ENCODE measurements around the gene ALPL.
"Not testable (repeated sequence)": the region's sequence is repeated elsewhere in the genome, so short reads cannot be mapped to it uniquely, and the experiment has no call there.

ALPL gene

DNA sequence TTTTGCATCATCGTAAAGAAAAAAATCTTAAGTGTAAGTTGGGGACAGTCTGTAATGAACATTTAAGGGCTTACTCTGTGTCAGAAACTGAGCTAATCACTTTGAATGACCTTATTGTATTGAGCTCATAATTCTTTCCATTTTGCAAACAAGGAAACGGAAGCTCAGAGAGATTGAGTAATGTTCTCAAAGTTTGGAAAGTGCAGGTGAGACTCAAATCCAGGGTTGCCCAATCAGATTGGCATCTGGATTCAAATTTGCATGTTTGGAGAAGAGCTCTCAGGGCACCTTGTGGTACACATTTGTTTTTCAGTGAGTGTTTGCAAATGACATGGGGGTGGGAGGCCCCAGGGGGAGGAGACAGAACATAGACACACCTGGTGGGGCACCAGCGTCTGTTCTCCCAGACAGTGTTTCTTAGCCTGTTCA, 8.0 kb downstream of the ALPL start:
- TF ChIP-seq, protein P1, sequence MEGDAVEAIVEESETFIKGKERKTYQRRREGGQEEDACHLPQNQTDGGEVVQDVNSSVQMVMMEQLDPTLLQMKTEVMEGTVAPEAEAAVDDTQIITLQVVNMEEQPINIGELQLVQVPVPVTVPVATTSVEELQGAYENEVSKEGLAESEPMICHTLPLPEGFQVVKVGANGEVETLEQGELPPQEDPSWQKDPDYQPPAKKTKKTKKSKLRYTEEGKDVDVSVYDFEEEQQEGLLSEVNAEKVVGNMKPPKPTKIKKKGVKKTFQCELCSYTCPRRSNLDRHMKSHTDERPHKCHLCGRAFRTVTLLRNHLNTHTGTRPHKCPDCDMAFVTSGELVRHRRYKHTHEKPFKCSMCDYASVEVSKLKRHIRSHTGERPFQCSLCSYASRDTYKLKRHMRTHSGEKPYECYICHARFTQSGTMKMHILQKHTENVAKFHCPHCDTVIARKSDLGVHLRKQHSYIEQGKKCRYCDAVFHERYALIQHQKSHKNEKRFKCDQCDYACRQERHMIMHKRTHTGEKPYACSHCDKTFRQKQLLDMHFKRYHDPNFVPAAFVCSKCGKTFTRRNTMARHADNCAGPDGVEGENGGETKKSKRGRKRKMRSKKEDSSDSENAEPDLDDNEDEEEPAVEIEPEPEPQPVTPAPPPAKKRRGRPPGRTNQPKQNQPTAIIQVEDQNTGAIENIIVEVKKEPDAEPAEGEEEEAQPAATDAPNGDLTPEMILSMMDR (IDR thresholded peaks at IDR 0.05; ENCODE audit: low read depth, low read length), result no peak
- H3K4me3 ChIP-seq (ENCODE audit: low read depth, low read length), result no peak overlapping the region
- in situ Hi-C loops (cut with HindIII; ENCODE audit: low sequenced_read_pairs), result no loop called here
- no peak for DNase-seq (ENCODE audit: low read depth, low spot score)

DNA sequence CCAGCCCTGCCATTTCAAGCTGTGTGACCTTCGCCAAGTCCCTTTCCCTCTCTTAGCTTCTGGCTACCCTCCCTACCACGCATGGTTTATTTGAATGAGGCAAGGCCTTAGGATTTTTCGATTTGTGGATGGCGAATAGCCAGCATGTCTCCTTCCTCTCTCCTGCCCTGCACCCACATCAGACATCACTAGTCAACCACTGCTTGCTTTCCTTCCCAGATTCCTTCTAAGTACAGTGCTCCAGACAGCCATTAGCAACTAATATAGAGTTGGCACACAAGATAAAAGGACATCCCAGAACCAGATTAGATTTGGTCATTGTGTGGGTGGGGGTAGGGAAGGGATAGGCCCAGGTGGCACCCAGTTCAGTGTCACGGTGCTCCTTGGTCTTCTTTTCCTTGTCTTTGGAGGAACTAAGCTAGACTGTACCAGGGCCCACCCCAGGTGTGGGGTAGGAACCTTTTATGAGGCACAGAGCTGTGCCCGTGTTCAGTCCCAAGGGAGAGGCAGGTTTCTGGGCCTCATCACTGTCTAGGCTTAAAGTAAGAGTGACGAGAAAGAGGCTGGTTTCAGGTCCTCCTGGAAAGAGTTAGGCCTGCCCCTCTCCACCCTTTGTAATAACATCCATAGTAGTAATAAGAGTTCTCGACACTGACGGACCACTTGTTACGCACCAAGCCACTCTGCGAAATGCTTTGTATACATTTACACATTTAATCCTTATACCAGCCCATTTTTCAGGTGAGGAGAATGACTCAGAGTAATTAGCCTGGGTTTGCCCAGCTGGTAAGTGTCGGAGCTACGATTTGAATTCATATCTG, 8.6 kb downstream of the ALPL start:
- no peak overlapping the region for H3K4me3 ChIP-seq (ENCODE audit: low read depth, low read length)
- TF ChIP-seq, protein P1 (IDR thresholded peaks at IDR 0.05; ENCODE audit: low read depth, low read length), result no peak
- no peak for DNase-seq (ENCODE audit: low read depth, low spot score)
- in situ Hi-C loops (cut with HindIII; ENCODE audit: low sequenced_read_pairs), result no loop called here

DNA sequence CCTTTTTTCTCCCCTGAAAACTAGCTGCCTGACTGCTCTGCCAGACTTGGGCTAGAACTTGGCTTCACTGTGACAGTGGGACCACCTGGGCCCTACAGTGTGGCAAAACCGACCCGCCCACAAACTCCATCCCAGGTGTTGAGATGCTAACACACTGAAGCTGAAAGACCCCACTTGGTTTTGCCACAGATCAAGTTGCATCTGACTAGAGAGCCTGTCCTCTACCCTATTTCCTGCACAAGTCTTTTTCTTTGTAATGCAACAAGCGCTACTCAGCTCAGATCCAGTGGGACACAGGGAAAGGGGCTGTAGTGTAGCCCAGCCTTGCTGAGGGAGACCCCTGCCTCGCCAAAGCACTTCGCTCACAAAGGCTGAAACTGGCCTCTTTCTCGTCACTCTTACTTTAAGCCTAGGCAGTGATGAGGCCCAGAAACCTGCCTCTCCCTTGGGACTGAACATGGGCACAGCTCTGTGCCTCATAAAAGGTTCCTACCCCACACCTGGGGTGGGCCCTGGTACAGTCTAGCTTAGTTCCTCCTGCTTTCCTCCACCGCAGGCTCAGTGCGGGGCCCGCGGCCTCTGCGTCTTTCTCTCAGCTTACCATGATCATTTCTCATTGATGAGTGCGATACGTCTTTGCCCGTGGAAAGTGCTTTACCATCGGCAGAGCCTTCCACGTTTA, 9.7 kb downstream of the ALPL start:
- in situ Hi-C loops (cut with HindIII; ENCODE audit: low sequenced_read_pairs), result no loop called here
- H3K4me3 ChIP-seq (ENCODE audit: low read depth, low read length), result no peak overlapping the region
- no peak for DNase-seq (ENCODE audit: low read depth, low spot score)
- TF ChIP-seq, protein P1 (IDR thresholded peaks at IDR 0.05; ENCODE audit: low read depth, low read length), result no peak

DNA sequence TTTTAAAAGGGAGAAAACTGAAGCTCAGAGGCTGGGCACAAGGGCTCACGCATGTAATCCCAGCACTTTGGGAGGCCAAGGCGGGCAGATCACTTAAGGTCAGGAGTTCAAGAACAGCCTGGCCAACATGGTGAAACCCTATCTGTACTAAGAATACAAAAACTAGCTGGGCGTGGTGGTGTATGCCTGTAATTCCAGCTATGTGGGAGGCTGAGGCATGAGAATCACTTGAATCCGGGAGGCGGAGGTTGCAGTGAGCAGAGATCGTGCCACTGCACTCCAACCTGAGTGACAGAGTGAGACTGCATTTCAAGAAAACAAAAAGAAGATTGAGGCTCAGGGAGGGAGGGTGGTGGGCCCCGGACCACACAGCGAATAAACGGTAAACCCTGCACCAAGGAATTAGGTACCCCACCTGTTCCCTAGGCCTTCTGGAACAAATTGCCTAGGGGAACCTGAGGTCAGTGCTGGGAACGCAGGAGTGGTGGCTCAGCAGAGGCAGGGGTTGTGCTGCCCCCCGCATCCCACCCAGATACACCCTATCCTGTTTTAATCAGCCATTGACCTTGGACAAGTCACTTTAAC, 10.4 kb downstream of the ALPL start:
- H3K4me3 ChIP-seq (ENCODE audit: low read depth, low read length); DNase-seq (ENCODE audit: low read depth, low spot score); in situ Hi-C loops (cut with HindIII; ENCODE audit: low sequenced_read_pairs): not testable (repeated sequence)

DNA sequence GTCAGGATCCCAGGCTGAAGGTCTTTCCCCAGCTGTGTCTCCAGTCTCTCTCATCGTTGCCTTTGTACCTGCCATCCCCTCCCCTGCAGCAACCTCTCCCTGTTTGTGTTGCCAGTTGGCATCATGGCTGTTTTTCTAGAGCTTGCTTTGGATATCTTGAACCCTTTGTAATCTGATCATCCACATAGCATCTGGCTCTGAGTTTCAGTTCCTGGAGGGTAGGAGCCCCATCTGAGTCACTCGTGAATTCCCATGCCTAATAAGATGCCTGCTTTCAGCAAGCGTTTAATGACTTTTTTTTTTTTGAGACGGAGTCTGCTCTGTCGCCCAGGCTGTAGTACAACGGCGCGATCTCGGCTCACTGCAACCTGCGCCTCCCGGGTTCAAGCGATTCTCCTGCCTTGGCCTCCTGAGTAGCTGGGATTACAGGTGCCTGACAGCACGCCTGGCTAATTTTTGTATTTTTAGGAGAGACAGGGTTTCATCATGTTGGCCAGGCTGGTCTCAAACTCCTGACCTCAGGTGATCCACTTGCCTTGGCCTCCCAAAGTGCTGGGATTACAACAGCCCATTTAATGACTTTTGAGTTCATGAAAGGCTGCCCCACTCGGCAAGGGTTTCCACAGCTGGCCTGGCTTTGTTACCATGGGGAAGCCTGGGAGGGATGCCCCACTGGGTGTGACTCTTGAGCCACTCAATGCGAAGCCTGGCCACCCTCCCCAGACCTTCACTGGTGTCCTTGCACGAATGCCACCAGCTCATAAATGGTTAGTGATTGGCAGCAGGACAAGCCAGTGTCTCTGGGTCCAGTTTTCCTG, 11.9 kb downstream of the ALPL start:
- TF ChIP-seq, protein P1 (IDR thresholded peaks at IDR 0.05; ENCODE audit: low read depth, low read length), result no peak
- in situ Hi-C loops (cut with HindIII; ENCODE audit: low sequenced_read_pairs), result no loop called here
- DNase-seq (ENCODE audit: low read depth, low spot score), result peak; percentile 50

DNA sequence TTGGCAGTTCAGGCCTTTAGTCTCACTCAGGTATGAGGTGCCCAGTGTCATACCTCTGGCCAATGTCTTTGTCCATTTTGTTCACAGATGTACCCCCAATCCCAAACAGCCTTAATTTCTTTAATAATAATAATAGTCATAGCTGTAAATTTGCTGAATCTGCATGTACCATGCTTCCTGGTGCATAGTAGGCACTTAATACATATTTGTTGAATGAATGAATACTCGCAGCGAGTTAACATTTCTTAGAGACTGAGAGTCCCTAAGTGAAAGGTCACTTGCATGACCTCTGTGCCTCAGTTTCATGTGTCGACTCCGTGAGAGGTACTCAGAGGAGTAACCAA, 12.5 kb downstream of the ALPL start:
- H3K4me3 ChIP-seq (ENCODE audit: low read depth, low read length), result no peak overlapping the region
- in situ Hi-C loops (cut with HindIII; ENCODE audit: low sequenced_read_pairs), result no loop called here
- TF ChIP-seq, protein P1 (IDR thresholded peaks at IDR 0.05; ENCODE audit: low read depth, low read length), result no peak
- DNase-seq (ENCODE audit: low read depth, low spot score), result no peak

More for the DNA sequence above, 11.9 kb downstream of the ALPL start:
- no peak overlapping the region for H3K4me3 ChIP-seq (ENCODE audit: low read depth, low read length)
